Suprapubic skin (tissue), 4 donors: ENCODE measurements around the gene TRIM46. TPM values are rescaled to one million over a fixed set of nuclear protein-coding genes. Genes with fewer than 3 reads are reported as not detected.

ENCODE experiments used
- DNase-seq, 2 donors: peaks; one replicate each; pipeline ENCODE4 v3.0.0-alpha.2; 2019; ENCODE audit warnings: low spot score in 2 of 2
- H3K27ac ChIP-seq: fragments of 200-600 bp; sonication (generic); one replicate; pipeline ENCODE4 v1.5.1; 2019
- H3K27me3 ChIP-seq: fragments of 200-600 bp; sonication (generic); one replicate; pipeline ENCODE4 v1.5.1; 2019
- H3K36me3 ChIP-seq: fragments of 200-600 bp; sonication (generic); one replicate; pipeline ENCODE4 v1.5.1; 2019
- H3K4me1 ChIP-seq: fragments of 200-600 bp; sonication (generic); one replicate; pipeline ENCODE4 v1.5.1; 2019
- H3K4me3 ChIP-seq: fragments of 200-600 bp; sonication (generic); one replicate; pipeline ENCODE4 v1.5.1; 2019; ENCODE audit warnings: mild to moderate bottlenecking
- H3K9me3 ChIP-seq: fragments of 200-600 bp; sonication (generic); one replicate; pipeline ENCODE4 v1.5.1; 2019
- CTCF ChIP-seq, 2 donors: fragments of 200-600 bp in 1 of 2; fragments of 450-650 bp in 1 of 2; sonication (generic) in 1 of 2; IDR thresholded peaks; one replicate each; pipeline ENCODE4 v1.5.1; 2016 to 2019; ENCODE audit warnings: antibody characterized with exemption in 2 of 2, mild to moderate bottlenecking in 1 of 2, moderate library complexity in 1 of 2
- EP300 ChIP-seq: sonication (generic); formaldehyde crosslinking; IDR thresholded peaks from one replicate; pipeline ENCODE4 v1.6.1; 2017; ENCODE audit warnings: antibody characterized with exemption
- POLR2A ChIP-seq, 2 donors: fragments of 450-650 bp; IDR thresholded peaks; one replicate each; pipeline ENCODE4 v1.6.1; 2017; ENCODE audit warnings: antibody characterized with exemption in 2 of 2, mild to moderate bottlenecking in 2 of 2, moderate library complexity in 2 of 2
- POLR2AphosphoS5 ChIP-seq, 3 donors: sonication (generic); formaldehyde crosslinking; IDR thresholded peaks; one replicate each; pipeline ENCODE4 v1.6.1; 2017; ENCODE audit warnings: antibody characterized with exemption in 3 of 3
- WGBS: methylation state at CpG from one replicate; pipeline ENCODE4 v1.1.5; 2018; 5-methylcytosine and 5-hydroxymethylcytosine counted together
- total RNA-seq, 4 donors: library from RNA; depleted of rRNA; stranded (reverse); fragments of >200 nt; gene quantifications; one replicate each; pipeline ENCODE4 v1.1.0, GENCODE V29; 2016

Gene TRIM46
- total RNA-seq, 4 donors from 2014 or later: 0.34 to 0.80 TPM; not detected in 2

- Histone ChIP-seq H3K9me3 (no peaks in the 10 kb centered on the region), H3K27ac (peak overlapping the region; percentile 100), H3K4me3 (peak overlapping the region; percentile 83), H3K36me3 (peaks cover 30% of the 10 kb centered on the region), H3K4me1 (peaks cover 97% of the 10 kb centered on the region), H3K27me3 (no peaks in the 10 kb centered on the region)
- DNase-seq: no peak
- 11% methylated on average over 5 of the region's 6 CpGs for whole genome bisulfite sequencing
- no peak for TF ChIP-seq POLR2A (IDR thresholded peaks at IDR 0.05)
- no peak for TF ChIP-seq CTCF (IDR thresholded peaks at IDR 0.05)
- TF ChIP-seq EP300: no peak
- TF ChIP-seq POLR2AphosphoS5 (IDR thresholded peaks at IDR 0.05): no peak
Measured at GRCh38 chr1:155130272-155131006, 43.2 kb upstream of the TRIM46 start.

GRCh38 chr1:155131285-155131684 is 42.4 kb upstream of the TRIM46 start:
- 50% methylated on average over 8 of the region's 8 CpGs for WGBS
- H3K4me1 ChIP-seq: peaks cover 89% of the 10 kb centered on the region
- H3K4me3 ChIP-seq: peak overlapping the region; percentile 83
- H3K9me3 ChIP-seq: no peaks in the 10 kb centered on the region
- H3K36me3 ChIP-seq: peaks cover 30% of the 10 kb centered on the region
- peak overlapping the region; percentile 100 for H3K27ac ChIP-seq
- TF ChIP-seq POLR2A (IDR thresholded peaks at IDR 0.05) (no peak), POLR2AphosphoS5 (IDR thresholded peaks at IDR 0.05) (no peak), CTCF (IDR thresholded peaks at IDR 0.05) (no peak), EP300 (no peak)
- no peak for DNase-seq
- H3K27me3 ChIP-seq: no peaks in the 10 kb centered on the region

GRCh38 chr1:155131856-155132255 is 41.8 kb upstream of the TRIM46 start:
- no peaks in the 10 kb centered on the region for H3K27me3 ChIP-seq
- H3K36me3 ChIP-seq: peaks cover 30% of the 10 kb centered on the region
- no peaks in the 10 kb centered on the region for H3K9me3 ChIP-seq
- no peak overlapping the region for H3K4me3 ChIP-seq
- DNase-seq: no peak
- no peak for TF ChIP-seq POLR2A (IDR thresholded peaks at IDR 0.05)
- TF ChIP-seq CTCF (IDR thresholded peaks at IDR 0.05): no peak
- TF ChIP-seq POLR2AphosphoS5 (IDR thresholded peaks at IDR 0.05): no peak
- TF ChIP-seq EP300: no peak
- WGBS: 53% methylated on average over 2 of the region's 2 CpGs
- H3K4me1 ChIP-seq: peaks cover 87% of the 10 kb centered on the region
- H3K27ac ChIP-seq: peak overlapping the region; percentile 100

GRCh38 chr1:155133799-155134281 is 39.8 kb upstream of the TRIM46 start:
- H3K4me3 ChIP-seq: peak overlapping the region; percentile 61

More at GRCh38 chr1:155133799-155134281, 39.8 kb upstream of the TRIM46 start:
- peaks cover 30% of the 10 kb centered on the region for H3K36me3 ChIP-seq
- no peak for DNase-seq
- no peaks in the 10 kb centered on the region for H3K27me3 ChIP-seq
- WGBS: 50% methylated on average over 4 of the region's 7 CpGs
- peak overlapping the region; percentile 100 for H3K27ac ChIP-seq
- no peaks in the 10 kb centered on the region for H3K9me3 ChIP-seq
- TF ChIP-seq POLR2A (IDR thresholded peaks at IDR 0.05) (no peak), EP300 (no peak), CTCF (IDR thresholded peaks at IDR 0.05) (no peak), POLR2AphosphoS5 (IDR thresholded peaks at IDR 0.05) (no peak)
- H3K4me1 ChIP-seq: peaks cover 81% of the 10 kb centered on the region
